ENCODE data around the gene SLC3A2. TPM values are rescaled to one million over a fixed set of nuclear protein-coding genes. Genes with fewer than 3 reads are reported as not detected.
"Not testable (repeated sequence)": the region's sequence is repeated elsewhere in the genome, so short reads cannot be mapped to it uniquely, and the experiment has no call there.

SLC3A2 gene
- total and polyA plus RNA-seq, 11 donors = 26.6 to 103 (median 59.1) TPM

DNA sequence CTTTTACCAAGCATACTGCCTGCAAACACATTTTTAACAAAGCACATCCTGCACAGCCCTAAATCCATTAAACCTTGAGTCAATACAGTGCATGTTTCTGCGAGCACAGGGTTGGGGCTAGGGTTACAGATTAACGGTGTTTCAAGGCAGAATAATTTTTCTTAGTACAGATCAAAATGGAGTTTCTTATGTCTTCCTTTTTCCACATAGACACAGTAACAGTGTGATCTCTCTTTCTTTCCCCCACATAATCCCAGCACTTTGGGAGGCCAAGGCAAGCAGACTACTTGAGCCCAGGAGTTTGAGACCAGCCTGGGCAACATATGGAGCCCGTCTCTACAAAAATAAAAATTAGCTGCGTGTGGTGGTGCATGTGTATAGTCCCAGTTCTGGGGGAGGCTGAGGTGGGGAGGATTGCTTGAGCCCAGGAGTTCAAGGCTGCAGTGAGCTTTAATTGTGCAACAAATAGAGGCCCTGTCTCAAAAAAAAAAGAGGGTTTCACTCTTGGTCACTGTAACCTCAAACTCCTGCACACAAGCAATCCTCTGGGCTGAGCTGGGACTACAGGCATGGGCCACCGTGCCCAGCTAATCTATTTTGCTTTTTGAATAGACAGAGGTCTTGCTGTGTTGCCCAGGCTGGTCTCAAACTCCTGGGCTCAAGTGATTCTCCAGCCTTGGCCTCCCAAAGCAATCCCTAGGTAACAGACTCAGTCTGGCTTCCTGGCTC, 19.7 kb upstream of the SLC3A2 start:
- 71 to 79% (median 74%) methylated on average over 5 of the region's 5 CpGs for WGBS, 4 donors
- Histone ChIP-seq H3K27ac (peak overlapping the region in 1 of 12 donors; percentile 3), H3K4me3 (no peak overlapping the region), H3K36me3 (no peaks in the 10 kb centered on the region), H3K9me3 (no peaks in the 10 kb centered on the region), H3K4me1 (peaks cover 0 to 29% (median 5%) of the 10 kb centered on the region in 12 donors), H3K27me3 (no peaks in the 10 kb centered on the region)
- intact Hi-C loops (cut with DNase I) = loop anchor here in 8 of 10 donors (1.0 to 10.0 kb wide), 6 partner anchors 74 to 476 kb away; partner anchors contain the start of genes TMEM179B (in 5 of the 8) and TUT1 (in 1 of the 8)
- DNase-seq (no peak), ATAC-seq (no peak)
- TF ChIP-seq POLR2A (IDR thresholded peaks at IDR 0.05) = no peak
- TF ChIP-seq, protein P1, sequence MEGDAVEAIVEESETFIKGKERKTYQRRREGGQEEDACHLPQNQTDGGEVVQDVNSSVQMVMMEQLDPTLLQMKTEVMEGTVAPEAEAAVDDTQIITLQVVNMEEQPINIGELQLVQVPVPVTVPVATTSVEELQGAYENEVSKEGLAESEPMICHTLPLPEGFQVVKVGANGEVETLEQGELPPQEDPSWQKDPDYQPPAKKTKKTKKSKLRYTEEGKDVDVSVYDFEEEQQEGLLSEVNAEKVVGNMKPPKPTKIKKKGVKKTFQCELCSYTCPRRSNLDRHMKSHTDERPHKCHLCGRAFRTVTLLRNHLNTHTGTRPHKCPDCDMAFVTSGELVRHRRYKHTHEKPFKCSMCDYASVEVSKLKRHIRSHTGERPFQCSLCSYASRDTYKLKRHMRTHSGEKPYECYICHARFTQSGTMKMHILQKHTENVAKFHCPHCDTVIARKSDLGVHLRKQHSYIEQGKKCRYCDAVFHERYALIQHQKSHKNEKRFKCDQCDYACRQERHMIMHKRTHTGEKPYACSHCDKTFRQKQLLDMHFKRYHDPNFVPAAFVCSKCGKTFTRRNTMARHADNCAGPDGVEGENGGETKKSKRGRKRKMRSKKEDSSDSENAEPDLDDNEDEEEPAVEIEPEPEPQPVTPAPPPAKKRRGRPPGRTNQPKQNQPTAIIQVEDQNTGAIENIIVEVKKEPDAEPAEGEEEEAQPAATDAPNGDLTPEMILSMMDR (IDR thresholded peaks at IDR 0.05) = no peak

DNA sequence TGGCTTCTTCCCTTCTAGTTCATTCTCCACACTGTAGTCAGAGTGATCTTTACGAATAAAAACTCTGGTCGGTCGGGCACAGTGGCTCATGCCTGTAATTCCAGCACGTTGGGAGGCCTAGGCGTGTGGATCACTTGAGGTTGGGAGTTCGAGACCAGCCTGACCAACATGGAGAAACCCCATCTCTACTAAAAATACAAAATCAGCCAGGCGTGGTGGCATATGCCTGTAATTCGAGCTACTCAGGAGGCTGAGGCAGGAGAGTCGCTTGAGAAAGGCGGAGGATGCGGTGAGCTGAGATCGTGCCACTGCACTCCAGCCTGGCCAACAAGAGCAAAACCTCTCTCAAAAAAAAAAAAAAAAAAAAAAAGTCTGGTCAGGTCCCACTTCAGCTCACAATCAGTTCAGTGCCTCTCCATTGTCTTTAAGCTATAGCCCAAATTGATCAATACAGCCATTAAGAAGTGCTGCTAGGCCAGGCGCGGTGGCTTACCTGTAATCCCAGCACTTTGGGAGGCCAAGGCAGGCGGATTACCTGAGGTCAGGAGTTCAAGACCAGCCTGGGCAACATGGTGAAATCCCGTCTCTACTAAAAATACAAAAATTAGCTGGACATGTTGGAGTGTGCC, 19.0 kb upstream of the SLC3A2 start:
- intact Hi-C loops (cut with DNase I) = loop anchor here (1.0 to 10.0 kb wide), 7 partner anchors 74 to 477 kb away; partner anchors contain the start of genes TMEM179B (in 7 of the 10) and TUT1 (in 1 of the 10)
- H3K4me1 ChIP-seq = peaks cover 0 to 22% (median 0%) of the 10 kb centered on the region in 12 donors
- not testable (repeated sequence) for ATAC-seq, H3K27me3 ChIP-seq, H3K36me3 ChIP-seq, H3K9me3 ChIP-seq, H3K4me3 ChIP-seq, H3K27ac ChIP-seq, DNase-seq
- WGBS, 4 donors = 90 to 93% (median 92%) methylated on average over 16 of the region's 16 CpGs

DNA sequence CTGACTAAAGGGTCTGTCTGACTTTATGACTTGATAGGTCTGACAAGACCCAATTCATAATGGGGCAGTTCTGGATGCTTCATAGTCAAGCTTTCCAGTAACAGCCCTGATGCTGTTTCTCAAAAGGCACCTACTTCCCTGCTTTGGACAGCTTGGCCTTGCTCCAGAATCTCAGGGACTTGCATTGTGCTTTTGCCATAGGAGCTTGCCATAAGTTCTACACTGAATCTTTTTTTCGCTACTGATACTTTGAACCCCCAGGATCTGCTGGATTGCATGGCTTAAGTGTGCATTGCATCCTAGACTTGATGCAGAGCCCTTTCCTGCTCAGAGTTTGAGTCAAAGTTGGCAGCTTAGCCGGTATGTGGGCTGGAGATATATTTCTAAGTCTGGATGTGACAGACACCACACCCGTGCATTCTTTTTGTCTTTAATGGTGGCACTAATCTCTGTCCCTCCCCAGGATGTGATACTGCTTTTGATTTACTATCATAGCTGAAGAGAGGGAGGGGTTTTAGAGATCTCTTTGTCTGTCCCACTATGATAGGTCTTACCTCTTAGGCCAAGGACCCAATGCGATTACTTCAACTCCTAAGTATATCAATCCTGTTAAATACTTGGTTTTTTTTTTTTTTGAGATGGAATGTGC, 16.9 kb upstream of the SLC3A2 start:
- Histone ChIP-seq H3K27ac (no peak overlapping the region), H3K36me3 (no peaks in the 10 kb centered on the region), H3K9me3 (no peaks in the 10 kb centered on the region), H3K4me3 (no peak overlapping the region), H3K27me3 (no peaks in the 10 kb centered on the region), H3K4me1 (peaks cover 0 to 8% (median 0%) of the 10 kb centered on the region in 12 donors)
- intact Hi-C loops (cut with DNase I) = loop anchor here (2.0 to 10.0 kb wide), 6 partner anchors 77 to 479 kb away; partner anchors contain the start of genes TMEM179B (in 7 of the 10) and TUT1 (in 1 of the 10)
- 47 to 53% (median 49%) methylated on average over 4 of the region's 4 CpGs for WGBS, 4 donors
- TF ChIP-seq POLR2A (IDR thresholded peaks at IDR 0.05) = no peak
- TF ChIP-seq, protein P1 (IDR thresholded peaks at IDR 0.05) = no peak
- DNase-seq (no peak), ATAC-seq (peak in 2 of 4 donors; percentile 8 to 31)

DNA sequence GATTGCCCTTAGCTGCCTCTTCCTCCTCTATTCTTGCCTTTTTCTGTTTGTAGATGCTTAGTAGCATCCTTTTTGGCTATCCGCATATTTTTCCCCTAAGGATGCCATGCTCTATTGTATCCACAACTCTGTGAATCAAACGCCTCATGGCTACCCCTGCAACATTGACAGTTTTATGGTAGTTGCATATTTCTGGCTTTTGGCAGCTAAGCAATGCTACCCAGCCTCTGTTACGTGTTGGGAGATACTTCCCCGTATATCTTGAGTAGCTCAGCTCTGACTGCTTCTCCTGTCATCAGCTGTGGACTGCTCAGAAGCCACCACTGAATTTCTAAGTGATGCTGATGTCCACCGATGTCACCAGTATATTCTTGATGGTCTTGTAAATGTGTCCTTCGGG, 15.1 kb upstream of the SLC3A2 start:
- H3K36me3 ChIP-seq = no peaks in the 10 kb centered on the region
- no peak overlapping the region for H3K27ac ChIP-seq
- DNase-seq (no peak), ATAC-seq (no peak)
- intact Hi-C loops (cut with DNase I) = loop anchor here in 4 of 10 donors (10.0 kb wide), 2 partner anchors 471 to 481 kb away; no protein-coding TSS in a partner anchor
- no peaks in the 10 kb centered on the region for H3K27me3 ChIP-seq
- no peak for TF ChIP-seq POLR2A (IDR thresholded peaks at IDR 0.05)
- H3K4me1 ChIP-seq = peaks cover 0 to 8% (median 0%) of the 10 kb centered on the region in 12 donors
- H3K4me3 ChIP-seq = no peak overlapping the region
- 72 to 83% (median 81%) methylated on average over 6 of the region's 6 CpGs for WGBS, 4 donors
- no peaks in the 10 kb centered on the region for H3K9me3 ChIP-seq

DNA sequence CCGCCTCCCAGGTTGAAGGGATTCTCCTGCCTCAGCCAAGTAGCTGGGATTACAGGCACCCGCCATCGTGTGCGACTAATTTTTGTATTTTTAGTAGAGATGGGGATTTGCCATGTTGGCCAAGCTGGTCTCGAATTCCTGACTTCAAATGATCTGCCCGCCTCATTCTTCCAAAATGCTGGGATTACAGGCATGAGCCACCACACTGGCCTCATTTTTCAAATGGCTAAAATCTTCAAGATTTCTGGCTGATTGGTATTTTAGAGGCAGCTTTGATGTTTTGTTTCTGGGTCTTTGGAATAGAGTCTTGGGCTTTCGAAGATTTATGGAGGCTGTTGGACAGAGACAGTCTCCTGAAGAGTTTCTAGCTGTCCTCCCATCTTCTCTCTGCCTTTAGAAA, 5.8 kb upstream of the SLC3A2 start:
- 95 to 99% (median 96%) methylated on average over 7 of the region's 7 CpGs for WGBS, 4 donors
- Histone ChIP-seq H3K27me3 (no peaks in the 10 kb centered on the region), H3K9me3 (no peaks in the 10 kb centered on the region), H3K4me3 (no peak overlapping the region), H3K27ac (no peak overlapping the region), H3K36me3 (no peaks in the 10 kb centered on the region), H3K4me1 (peaks cover 4 to 12% (median 8%) of the 10 kb centered on the region in 12 donors)
- ATAC-seq (no peak), DNase-seq (no peak)
- TF ChIP-seq, protein P1 (IDR thresholded peaks at IDR 0.05) = no peak
- TF ChIP-seq POLR2A (IDR thresholded peaks at IDR 0.05) = no peak
- intact Hi-C loops (cut with DNase I) = no loop called here
